ENCODE measurements around the gene QPCT. TPM values are rescaled to one million over a fixed set of nuclear protein-coding genes. Genes with fewer than 3 reads are reported as not detected.

Gene QPCT
- total RNA-seq, 1 experiment from 2014 or later, result 18.4 TPM

GRCh38 chr2:37324786-37325624 is 19.4 kb upstream of the QPCT start, which contains the start of gene PRKD3:
PRKD3 (minus strand) TSS chr2:37324833; CDS start chr2:37316524, 8,309 bp downstream.
- peak; percentile 46 for DNase-seq (ENCODE audit: low spot score)

GRCh38 chr2:37325625-37326071 is 18.8 kb upstream of the QPCT start:
- DNase-seq (ENCODE audit: low spot score), result no peak

GRCh38 chr2:37326285-37326684 is 18.1 kb upstream of the QPCT start:
- peak; percentile 71 for DNase-seq (ENCODE audit: low spot score)

- no peak for DNase-seq (ENCODE audit: low spot score)
These were observed 17.4 kb upstream of the QPCT start for GRCh38 chr2:37326866-37327634.

- no peak for DNase-seq (ENCODE audit: low spot score)
These were observed 13.7 kb upstream of the QPCT start for GRCh38 chr2:37330681-37331080.

GRCh38 chr2:37332560-37332959 is 11.9 kb upstream of the QPCT start:
- DNase-seq (ENCODE audit: low spot score), result no peak

- no peak for DNase-seq (ENCODE audit: low spot score)
These were observed 11.2 kb upstream of the QPCT start for GRCh38 chr2:37333256-37333655.

- no peak for DNase-seq (ENCODE audit: low spot score)
These were observed 8.8 kb upstream of the QPCT start for GRCh38 chr2:37335604-37336003.

GRCh38 chr2:37337620-37338280 is 6.7 kb upstream of the QPCT start:
- DNase-seq (ENCODE audit: low spot score), result no peak

- DNase-seq (ENCODE audit: low spot score), result no peak
These were observed 5.5 kb upstream of the QPCT start for GRCh38 chr2:37338933-37339332.

- DNase-seq (ENCODE audit: low spot score), result no peak
These were observed 3.8 kb upstream of the QPCT start for GRCh38 chr2:37340637-37341036.

GRCh38 chr2:37342591-37343220 is 1.7 kb upstream of the QPCT start:
- no peak for DNase-seq (ENCODE audit: low spot score)

GRCh38 chr2:37343537-37344434 is 644 bp upstream of the QPCT start:
- peak; percentile 18 for DNase-seq (ENCODE audit: low spot score)

- no peak for DNase-seq (ENCODE audit: low spot score)
These were observed 3.7 kb downstream of the QPCT start for GRCh38 chr2:37348155-37348554.

GRCh38 chr2:37349231-37349860 is 4.9 kb downstream of the QPCT start:
- DNase-seq (ENCODE audit: low spot score), result no peak

GRCh38 chr2:37350034-37350433 is 5.6 kb downstream of the QPCT start:
- DNase-seq (ENCODE audit: low spot score), result no peak

- no peak for DNase-seq (ENCODE audit: low spot score)
These were observed 10.1 kb downstream of the QPCT start for GRCh38 chr2:37354531-37354930.

- no peak for DNase-seq (ENCODE audit: low spot score)
These were observed 11.3 kb downstream of the QPCT start for GRCh38 chr2:37355735-37356134.

- DNase-seq (ENCODE audit: low spot score), result no peak
These were observed 11.9 kb downstream of the QPCT start for GRCh38 chr2:37356299-37356698.

GRCh38 chr2:37357069-37357468 is 12.6 kb downstream of the QPCT start:
- no peak for DNase-seq (ENCODE audit: low spot score)

Measured in A172 (cell line).